NCI-H1436 (cell line): ENCODE results near the gene PPARGC1A.

Experiments
- DNase-seq: peaks from one replicate; lab custom pipeline; 2025; lab: John Stamatoyannopoulos, UW

PPARGC1A gene

GRCh38 chr4:23881674-23882337 is 8.0 kb downstream of the PPARGC1A start:
- no peak for DNase-seq

GRCh38 chr4:23881052-23881501 is 8.8 kb downstream of the PPARGC1A start:
- no peak for DNase-seq

DNA sequence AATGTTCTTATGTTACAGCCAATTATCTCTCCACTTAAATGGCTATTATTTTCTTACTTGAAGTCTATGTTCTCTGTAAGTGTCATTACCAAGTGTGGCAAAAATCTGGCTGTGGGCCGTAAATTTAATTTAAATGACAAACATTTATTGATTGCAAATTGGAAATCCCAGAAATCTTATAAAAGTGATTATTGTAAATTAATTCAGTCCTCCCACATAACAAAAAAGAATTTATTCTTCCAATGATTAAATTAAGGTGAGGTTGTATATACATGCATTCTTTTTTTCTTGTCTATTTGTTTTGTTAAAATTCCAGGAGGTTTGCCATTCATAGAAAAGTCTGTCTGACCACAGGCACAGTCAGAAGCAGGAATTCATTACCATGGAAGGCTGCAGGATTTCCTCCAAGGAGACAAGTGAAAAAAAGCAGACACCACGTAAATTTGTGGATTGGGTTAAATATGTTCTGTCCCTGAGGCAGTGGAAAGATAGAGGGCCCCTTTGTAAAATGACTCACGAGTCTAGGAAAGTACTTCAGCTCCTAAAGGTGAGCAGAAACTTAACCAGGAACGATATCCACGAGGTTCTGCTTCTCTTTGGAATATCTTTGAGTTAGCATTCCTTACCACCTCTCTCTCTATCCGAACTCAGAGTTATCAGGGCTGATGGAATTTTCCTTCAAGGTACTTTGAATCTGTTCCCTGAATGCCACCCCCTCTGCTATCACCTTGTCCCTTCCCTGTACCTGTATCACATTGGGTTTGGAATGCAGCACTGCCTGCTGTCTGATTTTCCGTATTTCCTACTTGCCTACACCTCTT is 10.7 kb downstream of the PPARGC1A start:
- DNase-seq = no peak

DNA sequence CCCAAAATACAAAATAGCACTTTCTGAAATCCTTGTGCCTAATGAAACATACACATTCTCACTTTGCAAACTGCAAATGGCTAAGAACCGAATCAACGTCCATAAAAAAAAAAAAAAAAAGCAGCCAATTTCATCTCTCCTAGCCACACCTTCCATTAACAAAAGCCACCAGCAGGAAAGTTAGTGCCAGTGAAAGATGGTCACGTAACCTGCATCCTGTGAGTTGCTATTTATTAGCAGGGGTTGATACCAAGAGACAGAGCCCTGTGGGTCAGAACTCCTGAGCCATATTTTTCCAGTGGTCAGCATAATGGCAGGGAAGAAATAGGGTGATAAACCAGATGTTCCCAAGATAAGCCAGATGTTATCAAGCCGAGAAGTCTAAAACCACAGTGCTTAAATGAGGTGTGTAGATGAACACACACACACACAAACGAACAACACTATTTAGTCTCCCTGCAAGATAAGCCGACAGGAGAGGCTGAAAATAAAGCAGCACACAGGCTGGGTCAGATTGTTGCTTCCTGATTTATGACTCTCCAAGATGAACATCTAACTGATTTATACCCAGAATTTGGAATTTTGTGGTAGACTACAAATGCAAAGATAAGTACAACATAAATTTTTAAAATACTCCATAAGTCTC is 11.5 kb downstream of the PPARGC1A start:
- DNase-seq = no peak

DNA sequence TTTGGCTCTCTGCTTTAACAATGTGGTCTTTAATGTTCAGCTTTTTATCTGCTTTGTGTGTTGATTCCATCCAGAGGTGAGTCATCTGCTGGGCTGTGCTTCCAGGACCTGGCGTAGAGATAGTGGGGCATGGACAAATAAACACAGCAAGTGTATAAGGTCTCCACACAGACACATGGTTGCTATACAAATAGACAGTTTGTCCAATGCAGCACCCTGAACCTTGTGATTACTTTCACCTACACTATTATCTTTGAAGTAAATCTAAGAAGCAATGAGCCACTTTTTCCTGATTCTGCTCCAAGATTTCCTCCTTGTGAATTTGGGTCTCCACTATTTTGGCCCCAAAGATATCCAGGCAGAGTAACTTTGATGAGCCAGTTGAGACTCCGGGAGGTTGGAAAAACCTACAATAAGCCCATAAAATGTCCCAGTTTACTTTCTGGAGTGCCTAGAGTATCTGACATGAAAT is 12.1 kb downstream of the PPARGC1A start:
- DNase-seq = no peak

- no peak for DNase-seq
Observed at GRCh38 chr4:23876418-23877089, 13.3 kb downstream of the PPARGC1A start.

DNA sequence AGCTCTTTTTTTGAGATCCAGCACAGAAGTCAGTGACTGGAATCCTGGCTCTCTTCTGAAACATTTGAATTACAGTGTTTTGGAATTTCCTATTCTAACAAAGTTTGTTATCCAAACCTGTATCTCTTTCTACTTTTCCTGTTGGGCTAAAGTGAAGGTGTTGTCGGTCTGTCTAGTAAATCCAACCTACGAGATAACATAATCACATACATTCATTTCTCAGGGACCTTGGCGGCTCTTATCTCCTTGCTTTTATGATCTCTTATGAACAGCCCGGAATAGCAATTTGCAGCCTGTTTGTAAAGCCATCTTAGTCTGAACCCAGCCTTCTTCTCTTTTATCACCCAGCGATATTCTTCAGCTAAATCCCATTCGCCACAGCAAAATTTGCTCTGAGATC is 14.5 kb downstream of the PPARGC1A start:
- no peak for DNase-seq

DNA sequence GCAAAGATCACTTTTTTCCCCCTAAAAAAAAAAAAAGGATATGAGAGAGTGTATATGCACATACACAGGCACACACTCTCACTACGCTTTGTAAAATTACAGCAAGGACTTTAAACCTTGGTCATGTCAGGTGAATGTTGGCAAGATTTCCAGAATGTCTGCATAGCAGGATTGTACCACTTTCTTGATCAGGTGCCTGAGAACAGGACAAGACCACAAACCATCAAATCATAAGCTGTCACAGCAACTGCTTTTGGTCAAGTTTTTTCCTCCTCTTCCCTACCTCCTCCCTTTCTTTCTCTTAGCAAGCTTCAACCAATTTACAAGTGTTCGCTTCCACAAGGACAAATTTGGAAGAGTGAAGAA is 15.3 kb downstream of the PPARGC1A start:
- DNase-seq = no peak

- DNase-seq = no peak
Observed at GRCh38 chr4:23873717-23874535, 15.9 kb downstream of the PPARGC1A start.

DNA sequence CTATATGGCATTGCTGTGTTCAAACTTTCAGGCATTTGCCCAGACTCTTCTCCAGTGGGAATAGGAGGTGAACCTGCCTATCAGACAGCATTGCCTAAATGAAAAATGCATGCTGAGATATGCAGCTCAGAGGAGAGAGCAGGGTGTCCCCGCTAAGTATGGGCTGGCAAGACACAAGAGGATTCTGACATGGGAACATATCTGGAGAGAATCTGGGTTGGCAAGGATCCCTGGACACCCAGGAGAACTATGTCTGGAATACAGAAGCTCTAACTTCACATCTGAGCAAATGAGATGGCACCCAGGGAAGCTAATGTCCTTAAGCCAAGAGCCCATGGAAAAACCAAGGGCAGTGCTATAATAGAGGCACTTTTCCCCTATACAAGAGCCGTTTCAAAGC is 18.4 kb downstream of the PPARGC1A start:
- no peak for DNase-seq

GRCh38 chr4:23866450-23867075 is 23.3 kb downstream of the PPARGC1A start:
- no peak for DNase-seq

DNA sequence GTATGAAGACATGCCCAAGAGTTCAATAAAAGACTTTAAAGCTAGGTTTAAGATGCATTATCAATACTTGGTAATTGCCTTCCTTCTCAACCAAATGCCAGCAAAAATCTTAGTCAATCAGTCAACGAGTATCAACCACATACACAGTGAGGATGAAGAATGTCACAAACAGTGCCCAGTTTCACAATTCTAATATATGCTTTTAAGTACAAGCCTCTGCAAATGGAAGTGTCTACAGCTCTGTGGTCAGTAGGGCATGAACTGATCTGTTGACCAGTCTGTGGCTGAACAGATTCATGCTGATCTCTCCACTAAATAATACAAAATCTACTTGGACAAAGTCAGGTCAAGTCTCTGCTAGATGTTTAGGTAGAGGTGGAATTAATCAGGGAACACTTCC is 27.9 kb downstream of the PPARGC1A start:
- DNase-seq = no peak

GRCh38 chr4:23860919-23861318 is 28.9 kb downstream of the PPARGC1A start:
- DNase-seq = no peak

DNA sequence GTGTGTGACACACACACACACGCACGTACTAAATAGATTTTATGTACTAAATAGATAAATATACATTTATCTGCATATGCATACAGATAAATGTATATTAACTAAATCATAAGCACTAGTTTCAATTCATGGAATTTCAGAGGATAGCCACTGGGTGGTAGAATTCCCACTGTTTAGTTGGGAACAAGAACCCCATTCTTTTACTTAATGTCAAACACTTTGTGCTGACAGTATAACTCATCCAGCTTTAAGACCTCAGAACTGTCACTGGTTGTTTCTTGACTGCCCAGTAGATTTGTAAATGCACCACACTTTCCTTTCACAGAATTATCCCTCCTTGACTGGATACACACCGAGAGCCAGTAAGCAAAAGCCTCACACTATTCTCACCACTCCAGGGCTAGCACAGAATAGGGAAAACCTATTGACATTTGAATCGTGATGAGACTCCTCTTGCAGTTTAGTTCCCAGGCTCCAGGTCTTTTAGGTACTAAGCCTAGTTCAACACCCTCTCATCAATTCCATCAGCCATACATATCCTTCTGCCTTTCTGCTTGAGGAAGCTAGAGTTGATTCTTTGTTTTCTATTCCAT is 32.4 kb downstream of the PPARGC1A start:
- no peak for DNase-seq

- no peak for DNase-seq
Observed at GRCh38 chr4:23856630-23857029, 33.2 kb downstream of the PPARGC1A start.

- no peak for DNase-seq
Observed at GRCh38 chr4:23855912-23856605, 33.8 kb downstream of the PPARGC1A start.

GRCh38 chr4:23853986-23854660 is 35.7 kb downstream of the PPARGC1A start:
- no peak for DNase-seq

GRCh38 chr4:23851464-23851863 is 38.4 kb downstream of the PPARGC1A start:
- DNase-seq = no peak

DNA sequence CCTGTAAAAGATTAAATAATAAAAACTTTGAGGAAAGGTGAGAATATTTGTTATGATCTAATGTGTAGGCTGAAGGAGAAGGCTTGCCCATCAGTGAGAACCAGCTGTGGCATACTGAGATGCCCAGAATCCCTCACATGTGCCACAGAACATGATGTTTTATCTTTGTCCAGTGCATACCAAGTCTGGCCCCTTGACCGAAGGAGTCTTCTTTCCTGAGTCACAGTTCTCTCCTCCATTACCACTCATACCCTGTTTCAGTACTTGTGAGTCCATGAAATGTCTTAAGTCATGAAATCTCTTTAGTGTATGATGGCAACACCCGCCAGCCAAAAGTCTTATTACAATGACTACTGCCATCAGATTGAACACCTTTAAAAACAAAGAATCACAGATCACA is 42.7 kb downstream of the PPARGC1A start:
- no peak for DNase-seq
